GM12891 (cell line): Measurements from ENCODE around the gene SOCS1.

Source experiments
- POLR2A ChIP-seq: IDR thresholded peaks from 2 replicates; pipeline ENCODE4 v1.6.1; 2011; ENCODE audit warnings: low read depth, low read length, control low read depth
- SPI1 ChIP-seq: IDR thresholded peaks from 2 replicates; pipeline ENCODE4 v1.6.1; 2011; ENCODE audit warnings: low read depth, low read length, control low read depth

DNA sequence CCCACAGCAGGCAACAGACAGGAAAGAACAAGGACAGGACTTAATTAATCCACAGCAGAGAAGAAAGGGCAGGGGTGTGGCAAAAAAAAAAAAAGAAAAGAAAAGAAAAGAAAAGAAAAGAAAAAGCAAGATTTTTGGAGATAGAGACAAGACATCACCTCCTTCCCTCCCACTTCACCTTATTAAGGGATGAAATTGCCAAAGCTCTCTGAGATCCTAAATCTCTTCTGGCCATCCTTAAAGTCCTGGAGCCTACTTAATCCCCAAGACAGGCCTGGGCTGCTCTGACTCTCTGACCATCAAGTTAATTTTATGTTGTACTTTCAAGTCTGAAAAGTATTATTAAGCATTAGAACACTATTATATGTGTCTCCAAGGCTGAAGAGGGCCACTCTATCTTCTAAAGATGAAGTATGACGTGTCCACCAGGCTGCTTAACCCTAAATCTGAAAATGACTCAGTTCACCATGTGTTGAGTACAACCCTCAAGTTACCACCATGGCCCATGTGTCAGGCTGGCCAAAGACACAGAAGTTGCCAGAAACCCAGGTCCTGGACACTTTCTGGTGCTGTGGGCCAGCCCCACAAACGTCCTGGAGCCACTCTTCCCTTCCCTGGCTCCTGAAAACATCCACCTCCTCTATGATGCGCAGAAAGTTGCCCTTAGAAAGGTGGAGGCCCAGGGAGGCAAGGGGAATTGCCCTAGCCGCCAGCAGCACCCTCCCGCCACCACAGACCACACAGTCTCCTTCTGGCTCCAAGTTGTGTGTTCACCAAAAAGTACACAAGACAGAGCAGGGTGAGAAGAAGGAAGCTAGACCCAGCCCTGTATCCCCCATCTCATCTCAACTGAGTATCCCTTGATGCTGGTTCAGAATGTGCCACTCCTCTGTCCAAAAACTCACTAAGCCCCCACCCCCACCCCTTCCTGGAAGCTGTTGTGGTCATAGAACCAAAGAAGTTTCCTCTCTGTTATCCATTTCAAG lies 2.7 kb downstream of the SOCS1 start:
- TF ChIP-seq POLR2A = peak; percentile 82
- no peak for TF ChIP-seq SPI1
